Muscle of leg (tissue), 11 donors: ENCODE results near the gene SYT2. TPM values are rescaled to one million over a fixed set of nuclear protein-coding genes. Genes with fewer than 3 reads are reported as not detected.
"Not testable (repeated sequence)": the region's sequence is repeated elsewhere in the genome, so short reads cannot be mapped to it uniquely, and the experiment has no call there.

ENCODE experiments used
- DNase-seq: peaks from one replicate; pipeline ENCODE4 v3.0.0; 2013
- H3K27ac ChIP-seq: one replicate; pipeline ENCODE4 v1.5.1; 2013; ENCODE audit warnings: mild to moderate bottlenecking, low read length, control low read depth
- H3K27me3 ChIP-seq: one replicate; pipeline ENCODE4 v1.6.1; 2013; ENCODE audit warnings: low read length; ENCODE audit not compliant: control insufficient read depth, insufficient read depth
- H3K36me3 ChIP-seq: one replicate; pipeline ENCODE4 v1.6.1; 2013; ENCODE audit warnings: low read length; ENCODE audit not compliant: control insufficient read depth, insufficient read depth
- H3K4me1 ChIP-seq: one replicate; pipeline ENCODE4 v1.6.1; 2013; ENCODE audit warnings: low read length; ENCODE audit not compliant: control insufficient read depth, insufficient read depth
- H3K4me3 ChIP-seq: one replicate; pipeline ENCODE4 v1.5.1; 2013; ENCODE audit warnings: low read length, control low read depth
- H3K9me3 ChIP-seq: replicated peaks from 2 replicates; pipeline ENCODE4 v1.6.1; 2013; ENCODE audit warnings: low read depth, low read length; ENCODE audit not compliant: control insufficient read depth
- WGBS: methylation state at CpG from one replicate; pipeline ENCODE4 v1.1.5; 2013; ENCODE audit warnings: missing lambda C conversion rate; ENCODE audit not compliant: insufficient coverage; 5-methylcytosine and 5-hydroxymethylcytosine counted together
- polyA plus RNA-seq, 8 donors: library from polyadenylated mRNA; unstranded; fragments of 120-200 nt; gene quantifications; one replicate each; pipeline versions ENCODE4 v1.2.1 to v1.2.3, GENCODE V29; 2013; ENCODE audit warnings: inconsistent platforms in 1 of 8, low replicate concordance in 1 of 8; ENCODE audit not compliant: insufficient read length in 8 of 8, insufficient read depth in 1 of 8
- total RNA-seq: library from RNA; stranded (reverse); fragments of 120-200 nt; gene quantifications from one replicate; pipeline ENCODE4 v1.2.4, GENCODE V29; 2013

Gene SYT2
- total and polyA plus RNA-seq, 9 donors: 0.04 to 0.63 (median 0.33) TPM

DNA sequence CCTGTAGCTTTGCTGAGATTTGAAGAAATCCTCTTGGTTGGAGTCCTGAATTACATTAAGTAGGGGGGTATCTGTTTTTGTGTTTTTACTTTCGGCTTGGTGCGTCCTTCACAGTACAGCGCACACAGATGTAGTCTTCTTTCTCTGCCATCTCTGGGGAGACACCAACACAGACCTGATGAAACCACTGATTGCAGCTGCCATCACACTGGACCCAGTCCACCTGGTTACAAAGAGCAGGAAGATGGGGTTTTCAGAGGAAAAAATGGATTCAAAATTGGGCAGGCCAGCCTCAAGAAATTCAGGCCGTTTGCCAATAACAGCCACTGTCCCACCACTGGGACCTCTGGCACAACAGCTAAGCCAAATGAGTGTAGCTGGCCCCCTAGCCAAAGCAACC, 18.7 kb upstream of the SYT2 start:
- DNase-seq: no peak
- Histone ChIP-seq H3K36me3 (peaks cover 53% of the 10 kb centered on the region), H3K4me3 (no peak overlapping the region), H3K4me1 (no peaks in the 10 kb centered on the region), H3K9me3 (no peaks in the 10 kb centered on the region), H3K27me3 (no peaks in the 10 kb centered on the region), H3K27ac (no peak overlapping the region)
- no CpG with 5 or more reads among the region's 4 CpGs for WGBS

DNA sequence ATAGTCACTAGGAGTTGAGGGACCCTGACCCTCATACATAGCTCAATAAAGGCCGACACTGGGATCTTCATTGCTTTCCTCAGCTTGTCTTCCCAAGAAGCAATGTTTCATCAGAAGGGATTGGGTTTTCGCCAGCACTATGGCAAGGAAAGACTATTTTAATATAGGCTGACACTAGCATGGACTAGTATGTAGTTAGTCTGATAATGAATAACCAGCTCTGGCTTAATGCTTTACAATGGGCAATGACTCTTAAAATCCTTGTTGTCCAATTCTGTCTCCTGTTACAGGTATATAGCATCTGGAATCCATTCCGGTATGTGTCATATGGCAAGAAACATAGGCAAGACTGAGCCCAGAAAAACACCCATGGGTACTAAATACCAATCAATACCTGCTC, 15.3 kb upstream of the SYT2 start:
- WGBS: no CpG with 5 or more reads among the region's 3 CpGs
- Histone ChIP-seq H3K4me3 (no peak overlapping the region), H3K27ac (no peak overlapping the region), H3K4me1 (no peaks in the 10 kb centered on the region), H3K27me3 (no peaks in the 10 kb centered on the region), H3K9me3 (no peaks in the 10 kb centered on the region), H3K36me3 (peaks cover 28% of the 10 kb centered on the region)
- no peak for DNase-seq

DNA sequence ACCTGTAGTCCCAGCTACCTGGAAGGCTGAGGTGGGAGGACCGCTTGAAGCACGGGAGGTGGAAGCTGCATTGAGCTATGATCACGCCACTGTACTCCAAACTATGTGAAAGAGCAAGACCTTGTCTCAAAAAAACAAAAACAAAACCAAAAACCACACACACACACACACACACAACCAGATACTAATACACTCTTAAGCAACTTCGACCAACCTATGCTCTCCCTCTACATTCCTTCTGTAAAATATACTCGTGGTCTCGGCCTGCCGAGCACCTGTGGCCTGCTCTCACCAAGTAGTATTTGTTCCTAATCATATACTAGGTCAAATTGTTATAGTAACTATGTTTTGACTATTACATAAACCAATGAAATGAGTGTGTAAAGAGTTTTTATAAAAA, 13.5 kb upstream of the SYT2 start:
- Histone ChIP-seq H3K4me1 (no peaks in the 10 kb centered on the region), H3K4me3 (no peak overlapping the region), H3K27me3 (no peaks in the 10 kb centered on the region), H3K9me3 (no peaks in the 10 kb centered on the region), H3K27ac (no peak overlapping the region), H3K36me3 (peaks cover 11% of the 10 kb centered on the region)
- 95% methylated on average over 3 of the region's 7 CpGs for whole genome bisulfite sequencing
- no peak for DNase-seq

DNA sequence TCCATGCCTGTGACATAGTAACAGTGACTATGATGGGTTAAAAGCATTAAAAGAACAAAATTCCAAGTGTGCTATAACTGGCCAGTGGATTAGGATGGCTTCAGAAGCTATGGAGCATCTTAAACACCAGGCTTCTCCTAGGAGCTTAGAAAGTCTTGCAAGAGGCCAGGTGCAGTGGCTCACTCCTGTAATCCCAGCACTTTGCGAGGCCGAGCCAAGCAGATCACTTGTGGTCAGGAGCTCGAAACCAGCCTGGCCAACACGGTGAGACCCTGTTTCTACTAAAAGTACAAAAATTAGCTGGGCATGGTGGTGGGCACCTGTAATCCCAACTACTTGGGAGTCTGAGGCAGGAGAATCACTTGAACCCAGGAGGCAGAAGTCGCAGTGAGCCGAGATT, 12.8 kb upstream of the SYT2 start:
- H3K27me3 ChIP-seq, H3K4me1 ChIP-seq, H3K4me3 ChIP-seq, H3K9me3 ChIP-seq, DNase-seq, H3K27ac ChIP-seq: not testable (repeated sequence)
- 71% methylated on average over 2 of the region's 6 CpGs for WGBS
- H3K36me3 ChIP-seq: peaks cover 10% of the 10 kb centered on the region

DNA sequence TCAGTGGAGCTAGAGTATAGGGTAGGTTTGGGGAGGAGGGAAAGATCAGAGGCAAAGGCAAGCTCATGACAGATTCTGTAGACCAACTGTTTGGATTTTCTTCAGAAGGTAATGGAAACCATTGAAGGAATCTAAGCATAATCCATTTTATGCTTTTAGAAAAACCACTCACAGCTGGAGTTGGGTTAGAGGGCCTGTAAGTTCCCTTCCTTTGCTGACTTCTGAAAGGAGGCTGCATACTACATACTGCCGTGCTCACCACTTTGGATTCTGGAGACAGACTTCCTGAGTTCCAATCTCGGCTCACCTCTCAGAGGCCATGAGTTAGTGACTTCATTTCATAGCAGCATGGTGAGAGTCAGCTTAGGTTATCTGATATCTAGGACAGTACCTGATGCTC, 6.4 kb upstream of the SYT2 start:
- H3K27ac ChIP-seq: no peak overlapping the region
- H3K4me3 ChIP-seq: no peak overlapping the region
- DNase-seq: no peak
- H3K36me3 ChIP-seq: no peaks in the 10 kb centered on the region
- peaks cover 17% of the 10 kb centered on the region for H3K27me3 ChIP-seq
- WGBS: 50% methylated on average over 1 of the region's 2 CpGs
- no peaks in the 10 kb centered on the region for H3K9me3 ChIP-seq
- H3K4me1 ChIP-seq: no peaks in the 10 kb centered on the region

DNA sequence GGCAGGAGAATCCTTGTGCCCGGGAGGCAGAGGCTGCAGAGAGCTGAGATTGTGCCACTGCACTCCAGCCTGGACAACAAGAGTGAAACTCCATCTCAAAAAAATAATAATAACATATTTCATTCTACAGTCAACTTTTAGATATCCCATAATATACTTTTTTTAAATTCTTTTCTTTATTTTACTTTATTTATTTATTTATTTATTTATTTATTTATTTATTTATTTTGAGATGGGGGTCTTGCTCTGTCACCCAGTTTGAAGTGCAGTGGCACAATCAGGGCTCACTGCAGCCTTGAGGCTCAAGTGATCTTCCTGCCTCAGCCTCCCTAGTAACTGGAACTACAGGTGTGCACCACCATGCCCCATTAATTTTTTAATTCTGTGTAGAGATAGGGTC, 3.9 kb upstream of the SYT2 start:
- H3K36me3 ChIP-seq, DNase-seq, H3K4me3 ChIP-seq, H3K27ac ChIP-seq, H3K9me3 ChIP-seq: not testable (repeated sequence)
- Histone ChIP-seq H3K27me3 (peaks cover 41% of the 10 kb centered on the region), H3K4me1 (peaks cover 13% of the 10 kb centered on the region)
- no CpG with 5 or more reads among the region's 1 CpG for WGBS

DNA sequence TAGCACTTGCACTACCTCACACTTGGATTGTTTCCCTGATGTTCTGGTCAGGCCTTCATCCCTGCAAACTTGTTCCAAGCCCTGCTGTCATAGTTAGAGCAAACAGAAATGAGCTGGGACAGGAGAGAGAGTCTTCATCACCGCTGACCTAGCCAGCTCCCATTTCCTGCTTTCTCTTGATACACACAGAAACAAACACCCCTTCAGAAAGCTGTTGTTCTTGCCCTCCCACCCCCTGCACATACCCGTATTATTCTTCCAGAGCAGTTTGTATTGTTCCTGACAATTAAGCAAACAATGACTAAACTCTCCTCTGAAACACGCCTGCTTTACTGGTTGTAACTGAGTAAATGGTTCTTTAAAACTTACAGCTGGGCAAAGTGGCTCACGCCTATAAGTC, 2.9 kb upstream of the SYT2 start:
- Histone ChIP-seq H3K27ac (no peak overlapping the region), H3K4me1 (peaks cover 13% of the 10 kb centered on the region), H3K9me3 (no peaks in the 10 kb centered on the region), H3K27me3 (peaks cover 52% of the 10 kb centered on the region), H3K4me3 (no peak overlapping the region), H3K36me3 (no peaks in the 10 kb centered on the region)
- DNase-seq: peak; percentile 26
- 14% methylated on average over 1 of the region's 4 CpGs for WGBS

DNA sequence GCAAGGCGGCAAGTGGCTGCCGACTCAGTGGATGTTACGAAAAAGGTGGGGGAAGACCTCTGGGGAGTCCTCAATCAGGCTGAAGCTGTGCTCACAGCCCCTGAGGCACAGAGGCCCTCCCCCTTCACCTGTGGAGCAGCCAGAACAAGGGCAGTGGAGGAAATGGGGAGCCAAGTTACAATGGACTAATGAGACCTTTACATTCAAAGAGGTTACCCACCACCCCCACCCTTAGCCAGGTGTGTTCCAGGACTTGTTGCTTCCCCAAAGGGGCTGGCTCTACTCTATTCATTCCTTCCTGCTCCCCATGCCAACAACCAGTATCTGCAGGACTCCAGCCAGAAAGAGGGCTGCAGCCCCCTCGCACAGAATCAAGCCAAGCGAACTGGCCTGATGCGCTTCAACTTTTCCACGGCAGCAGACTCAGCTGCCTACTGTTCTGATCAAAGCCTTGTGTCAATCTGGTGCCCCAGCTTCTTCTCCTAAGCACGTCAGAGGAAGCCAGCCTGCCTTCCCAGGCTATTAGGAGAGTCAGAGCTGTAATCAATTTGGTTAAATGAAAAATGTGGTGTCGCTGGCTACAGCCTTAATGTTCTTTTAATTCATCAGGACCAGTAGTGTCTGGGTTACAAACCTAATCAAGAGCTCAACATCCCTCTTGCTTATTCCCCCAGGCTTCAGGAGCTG, 1.8 kb upstream of the SYT2 start:
- DNase-seq: no peak
- Histone ChIP-seq H3K4me1 (peaks cover 13% of the 10 kb centered on the region), H3K27ac (no peak overlapping the region), H3K9me3 (no peaks in the 10 kb centered on the region), H3K27me3 (peaks cover 62% of the 10 kb centered on the region), H3K4me3 (no peak overlapping the region), H3K36me3 (no peaks in the 10 kb centered on the region)
- 55% methylated on average over 4 of the region's 9 CpGs for WGBS

DNA sequence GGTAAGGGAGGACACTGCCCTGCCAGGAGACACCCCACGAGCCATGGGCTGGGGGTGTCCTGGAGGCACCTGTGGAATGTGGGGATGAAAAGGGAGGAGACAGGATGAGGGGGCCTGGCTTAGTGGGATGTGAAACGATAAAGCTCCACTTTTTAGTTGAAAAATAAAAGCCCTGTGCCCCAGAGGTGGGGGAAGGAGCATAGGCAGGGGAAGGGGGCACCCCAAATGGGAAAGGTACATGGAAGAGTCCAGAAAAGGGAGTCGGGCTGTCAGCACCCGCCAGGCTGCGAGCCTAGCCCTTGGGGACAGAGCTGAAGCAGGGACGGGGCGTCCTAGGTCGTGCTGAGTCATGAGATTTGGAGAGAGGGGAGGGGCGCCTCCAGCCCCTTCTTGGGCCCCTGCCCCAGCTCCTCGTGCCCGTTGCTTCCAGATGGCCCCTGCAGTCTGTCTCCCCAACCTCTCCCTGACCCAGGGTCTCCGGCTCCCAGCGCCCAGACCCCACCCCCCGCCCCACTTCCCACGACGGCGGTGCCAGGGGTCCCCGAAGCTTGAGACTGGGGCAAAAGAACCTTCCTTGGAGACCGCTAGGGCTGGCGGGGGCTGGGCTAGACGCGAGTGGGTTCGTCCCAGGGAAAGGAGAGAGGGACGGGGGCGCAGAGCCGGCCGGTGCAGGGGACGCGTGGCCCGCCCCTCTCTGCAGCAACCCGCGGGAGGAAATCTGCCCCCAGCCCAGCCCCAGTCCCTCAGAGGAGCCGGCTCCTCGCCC, 795 bp downstream of the SYT2 start:
- H3K36me3 ChIP-seq: no peaks in the 10 kb centered on the region
- H3K4me3 ChIP-seq: peak overlapping the region; percentile 39
- no peak overlapping the region for H3K27ac ChIP-seq
- H3K27me3 ChIP-seq: peaks cover 80% of the 10 kb centered on the region
- 0% methylated on average over 9 of the region's 34 CpGs for WGBS
- H3K9me3 ChIP-seq: no peaks in the 10 kb centered on the region
- no peak for DNase-seq
- peaks cover 13% of the 10 kb centered on the region for H3K4me1 ChIP-seq

DNA sequence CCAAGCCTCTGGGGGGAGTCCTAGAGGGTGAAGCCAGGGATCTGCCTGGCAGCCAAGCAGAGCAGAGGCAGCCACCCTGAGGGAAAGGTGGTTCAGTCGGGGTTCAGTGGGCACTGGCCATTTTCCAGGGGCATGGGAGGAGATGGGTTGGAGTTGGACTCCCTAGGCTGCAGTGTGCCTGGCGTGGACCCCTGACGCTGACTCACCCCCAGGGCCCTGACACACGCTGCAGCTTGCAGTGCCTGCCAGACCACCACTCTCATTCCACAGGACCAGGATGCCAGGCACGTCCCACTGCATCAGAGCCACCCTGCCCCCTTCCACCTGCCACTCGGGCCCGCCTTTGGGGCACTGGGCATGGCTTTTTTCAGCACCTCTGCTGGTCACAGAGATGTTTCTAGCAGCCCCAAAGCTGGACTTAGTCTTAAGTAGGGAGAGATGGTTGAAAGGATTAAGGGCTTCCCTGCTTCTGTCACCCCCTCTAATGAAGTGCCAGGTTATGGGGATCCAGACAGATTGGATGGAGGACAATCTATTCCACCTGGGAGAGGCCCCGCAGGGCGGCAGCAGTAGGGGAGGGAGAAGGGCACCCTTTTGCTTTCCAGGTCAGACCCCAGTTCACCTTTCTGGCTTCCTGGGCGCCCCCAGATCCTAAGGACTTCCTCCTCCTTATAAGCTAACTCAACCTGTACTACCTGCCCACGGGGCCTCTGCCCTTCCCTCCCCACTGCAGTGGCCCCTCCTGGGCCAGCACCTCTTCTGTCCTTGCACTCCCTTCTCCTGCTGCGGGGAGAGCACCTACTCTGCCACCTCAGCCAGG, 1.6 kb downstream of the SYT2 start:
- Histone ChIP-seq H3K4me3 (no peak overlapping the region), H3K4me1 (peaks cover 13% of the 10 kb centered on the region), H3K27me3 (peaks cover 88% of the 10 kb centered on the region), H3K36me3 (no peaks in the 10 kb centered on the region), H3K9me3 (no peaks in the 10 kb centered on the region), H3K27ac (no peak overlapping the region)
- DNase-seq: no peak
- WGBS: 60% methylated on average over 10 of the region's 12 CpGs
